Measurements from ENCODE around the gene CEP55. TPM values are rescaled to one million over a fixed set of nuclear protein-coding genes. Genes with fewer than 3 reads are reported as not detected.

CEP55 gene
- total and polyA plus RNA-seq, 7 donors: 0.10 to 0.29 (median 0.20) TPM; not detected in 3

DNA sequence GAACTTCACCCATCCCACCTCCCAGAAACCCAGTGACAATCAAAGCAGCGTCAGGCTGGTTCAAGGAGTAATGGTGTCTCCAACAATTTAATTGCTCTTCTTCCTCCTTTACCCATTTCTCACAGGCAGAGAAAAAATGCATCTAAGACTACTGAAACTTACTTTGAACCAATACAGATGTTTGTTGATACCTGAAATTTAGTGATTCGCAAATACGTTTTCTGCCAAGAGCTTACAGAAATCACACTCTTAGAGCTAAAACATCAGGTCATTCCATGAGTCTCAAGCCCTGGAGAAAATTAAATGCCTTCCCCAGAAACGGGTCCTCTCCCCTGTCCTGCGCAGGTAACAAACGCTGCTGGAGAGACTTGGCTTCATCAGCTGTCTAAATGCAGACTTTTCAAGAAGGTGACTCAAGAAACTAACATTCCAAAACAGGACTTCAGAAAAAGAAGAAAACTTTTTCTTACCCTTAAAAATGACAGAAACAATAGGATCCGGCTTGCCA is 14.7 kb upstream of the CEP55 start:
- Histone ChIP-seq H3K36me3 (ENCODE audit: insufficient read depth in 1 of 2, low read depth in 1 of 2) (no peaks in the 10 kb centered on the region), H3K4me1 (no peaks in the 10 kb centered on the region), H3K4me3 (peak overlapping the region; percentile 67), H3K27me3 (ENCODE audit: insufficient read depth in 3 of 3, low read length in 2 of 3) (peaks cover 0 to 5% (median 0%) of the 10 kb centered on the region in 3 donors), H3K9me3 (no peaks in the 10 kb centered on the region), H3K27ac (peak overlapping the region; percentile 50)
- ATAC-seq (peak in 2 of 4 donors; percentile 32 to 36), DNase-seq (no peak)
- WGBS, 3 donors: 16 to 21% (median 18%) methylated on average over 7 of the region's 7 CpGs
- intact Hi-C loops (cut with DNase I): loop anchor here (1.0 to 5.0 kb wide), 3 partner anchors 44 to 107 kb away; no protein-coding TSS in a partner anchor
- TF ChIP-seq, protein P1, sequence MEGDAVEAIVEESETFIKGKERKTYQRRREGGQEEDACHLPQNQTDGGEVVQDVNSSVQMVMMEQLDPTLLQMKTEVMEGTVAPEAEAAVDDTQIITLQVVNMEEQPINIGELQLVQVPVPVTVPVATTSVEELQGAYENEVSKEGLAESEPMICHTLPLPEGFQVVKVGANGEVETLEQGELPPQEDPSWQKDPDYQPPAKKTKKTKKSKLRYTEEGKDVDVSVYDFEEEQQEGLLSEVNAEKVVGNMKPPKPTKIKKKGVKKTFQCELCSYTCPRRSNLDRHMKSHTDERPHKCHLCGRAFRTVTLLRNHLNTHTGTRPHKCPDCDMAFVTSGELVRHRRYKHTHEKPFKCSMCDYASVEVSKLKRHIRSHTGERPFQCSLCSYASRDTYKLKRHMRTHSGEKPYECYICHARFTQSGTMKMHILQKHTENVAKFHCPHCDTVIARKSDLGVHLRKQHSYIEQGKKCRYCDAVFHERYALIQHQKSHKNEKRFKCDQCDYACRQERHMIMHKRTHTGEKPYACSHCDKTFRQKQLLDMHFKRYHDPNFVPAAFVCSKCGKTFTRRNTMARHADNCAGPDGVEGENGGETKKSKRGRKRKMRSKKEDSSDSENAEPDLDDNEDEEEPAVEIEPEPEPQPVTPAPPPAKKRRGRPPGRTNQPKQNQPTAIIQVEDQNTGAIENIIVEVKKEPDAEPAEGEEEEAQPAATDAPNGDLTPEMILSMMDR (IDR thresholded peaks at IDR 0.05): no peak

DNA sequence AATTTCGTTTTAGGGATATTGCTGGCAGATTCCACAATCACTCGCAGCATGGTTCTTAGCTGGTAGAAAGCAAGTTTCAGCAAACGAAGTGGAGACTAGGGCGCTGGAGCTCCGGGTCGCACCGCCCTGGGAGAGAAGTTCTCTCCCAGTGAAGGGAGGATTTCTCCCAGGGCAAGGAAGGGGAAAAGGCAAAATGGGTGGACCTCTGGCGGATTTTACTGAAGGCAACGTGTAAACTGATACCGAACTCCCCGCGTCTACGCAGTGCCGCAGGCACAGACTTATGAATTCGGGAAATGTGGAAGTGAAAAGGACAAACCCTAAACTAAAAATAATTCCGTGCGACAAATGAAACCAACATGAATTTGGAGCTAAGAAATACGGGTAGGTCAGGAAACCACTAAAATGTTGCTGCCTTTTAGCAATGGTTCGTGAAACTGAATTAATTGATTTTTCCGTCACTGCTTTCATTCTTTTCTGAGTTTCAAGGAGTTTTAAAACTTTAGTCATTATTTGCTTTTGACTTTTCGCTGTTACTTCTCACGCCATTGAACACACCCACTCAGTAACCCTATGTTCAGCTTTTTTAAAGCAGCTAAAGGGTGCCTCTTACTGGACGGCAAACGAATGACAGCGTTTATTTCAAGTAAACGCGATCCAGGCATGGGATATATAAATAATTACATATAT is 14.1 kb upstream of the CEP55 start, which contains the start of gene MYOF:
Gene MYOF, minus strand, starts transcription at position 190 of the 690 bp plus-strand sequence. Its CDS starts 140 bp downstream, at position 50.
- ATAC-seq: peak; percentile 87 to 96 (median 90)
- H3K4me1 ChIP-seq: no peaks in the 10 kb centered on the region
- intact Hi-C loops (cut with DNase I): loop anchor here (1.0 to 5.0 kb wide), 3 partner anchors 45 to 107 kb away; no protein-coding TSS in a partner anchor
- H3K36me3 ChIP-seq (ENCODE audit: insufficient read depth in 1 of 2, low read depth in 1 of 2): no peaks in the 10 kb centered on the region
- TF ChIP-seq, protein P1 (IDR thresholded peaks at IDR 0.05): peak; percentile 58
- DNase-seq: peak; percentile 46 to 62
- peak within 1 kb of the TSS; percentile 67 for H3K4me3 ChIP-seq
- WGBS, 3 donors: 0 to 1% (median 0%) methylated on average over 27 of the region's 27 CpGs
- peaks cover 0 to 5% (median 0%) of the 10 kb centered on the region in 3 donors for H3K27me3 ChIP-seq (ENCODE audit: insufficient read depth in 3 of 3, low read length in 2 of 3)
- peak within 1 kb of the TSS; percentile 50 for H3K27ac ChIP-seq
- no peaks in the 10 kb centered on the region for H3K9me3 ChIP-seq

DNA sequence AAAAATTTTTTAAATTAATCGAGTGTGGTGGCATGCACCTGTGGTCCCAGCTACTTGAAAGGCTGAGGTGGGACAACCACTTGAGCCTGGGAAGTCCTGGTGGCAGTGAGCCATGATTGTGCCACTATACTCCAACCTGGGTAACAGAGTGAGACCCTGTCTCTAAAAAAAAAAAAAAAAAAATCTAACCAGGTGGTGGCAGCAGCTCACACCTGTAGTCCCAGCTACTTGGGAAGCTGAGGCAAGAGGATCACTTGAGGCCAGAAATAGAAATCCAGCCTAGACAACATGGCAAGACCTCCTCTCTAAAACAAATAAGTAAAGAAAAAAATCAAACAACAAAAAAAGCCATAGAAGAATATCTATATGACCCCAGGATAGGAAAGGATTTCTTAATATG is 10.7 kb upstream of the CEP55 start:
- H3K27ac ChIP-seq: no peak overlapping the region
- no peak for ATAC-seq
- H3K27me3 ChIP-seq (ENCODE audit: insufficient read depth in 3 of 3, low read length in 2 of 3): peaks cover 0 to 9% (median 0%) of the 10 kb centered on the region in 3 donors
- no peak for DNase-seq
- TF ChIP-seq, protein P1 (IDR thresholded peaks at IDR 0.05): no peak
- H3K36me3 ChIP-seq (ENCODE audit: insufficient read depth in 1 of 2, low read depth in 1 of 2): no peaks in the 10 kb centered on the region
- no peaks in the 10 kb centered on the region for H3K9me3 ChIP-seq
- WGBS, 3 donors: 25 to 59% (median 52%) methylated on average over 1 of the region's 1 CpG
- H3K4me3 ChIP-seq: no peak overlapping the region
- H3K4me1 ChIP-seq: no peaks in the 10 kb centered on the region
- intact Hi-C loops (cut with DNase I): no loop called here

DNA sequence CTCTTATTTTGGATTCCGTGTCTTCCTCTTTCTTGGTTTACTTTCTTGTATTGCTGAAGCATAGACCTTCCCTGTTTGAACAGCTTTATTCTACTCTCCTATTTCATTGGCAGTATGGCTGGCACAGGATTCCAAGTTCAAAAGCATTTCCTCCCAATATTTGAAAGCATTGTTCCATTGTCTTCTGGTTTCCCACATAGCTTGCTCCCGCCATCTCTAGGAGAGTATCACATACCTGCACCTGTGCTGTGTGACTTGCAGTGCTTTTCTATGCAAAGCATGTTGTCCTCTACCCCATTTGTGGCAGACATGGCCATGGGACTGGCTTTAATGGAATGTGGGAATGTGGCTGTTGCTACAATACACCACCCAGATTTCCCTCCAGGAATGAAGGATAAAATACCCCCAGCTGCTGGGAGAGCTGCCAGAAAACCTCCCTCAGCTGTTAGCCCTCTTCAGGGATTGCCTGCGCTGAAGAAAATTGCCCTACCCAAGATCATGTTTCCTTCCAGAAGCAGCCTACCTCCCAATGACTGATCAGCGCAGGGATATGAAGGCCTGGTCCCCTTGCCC is 7.4 kb upstream of the CEP55 start:
- WGBS, 3 donors: 39 to 58% (median 56%) methylated on average over 4 of the region's 4 CpGs
- no peak overlapping the region for H3K27ac ChIP-seq
- no peak for ATAC-seq

More for the DNA sequence above, 7.4 kb upstream of the CEP55 start:
- no peak for DNase-seq
- intact Hi-C loops (cut with DNase I): no loop called here
- Histone ChIP-seq H3K4me3 (no peak overlapping the region), H3K4me1 (no peaks in the 10 kb centered on the region), H3K36me3 (ENCODE audit: insufficient read depth in 1 of 2, low read depth in 1 of 2) (no peaks in the 10 kb centered on the region), H3K9me3 (no peaks in the 10 kb centered on the region), H3K27me3 (ENCODE audit: insufficient read depth in 3 of 3, low read length in 2 of 3) (peaks cover 0 to 3% (median 0%) of the 10 kb centered on the region in 3 donors)
- TF ChIP-seq, protein P1 (IDR thresholded peaks at IDR 0.05): no peak

All from psoas muscle (tissue), 8 donors.